Measurements from ENCODE around the gene ELAVL1. TPM values are rescaled to one million over a fixed set of nuclear protein-coding genes. Genes with fewer than 3 reads are reported as not detected.

ELAVL1 gene
- total and polyA plus RNA-seq, 4 experiments from 2014 or later: 54.2 to 57.8 (median 55.5) TPM

GRCh38 chr19:7914598-7915045 lies 90.8 kb downstream of the ELAVL1 start, which contains the start of gene TGFBR3L:
Gene TGFBR3L, plus strand, starts transcription at chr19:7914830.
- Histone ChIP-seq H3K4me1 (ENCODE audit: insufficient read depth, low read length) (peaks cover 33% of the 10 kb centered on the region), H3K9me3 (ENCODE audit: control insufficient read depth in 1 of 2, low read length in 2 of 2) (no peaks in the 10 kb centered on the region), H3K27me3 (ENCODE audit: insufficient read depth, low read length) (peaks cover 13% of the 10 kb centered on the region), H3K36me3 (ENCODE audit: insufficient read depth, low read length) (peaks cover 7% of the 10 kb centered on the region), H3K4me3 (ENCODE audit: low read length in 2 of 2) (no peak within 1 kb of the TSS), H3K27ac (ENCODE audit: low read depth, low read length) (no peak within 1 kb of the TSS)
- CTCF ChIA-PET (ENCODE audit: partially characterized antibody): no interaction called here
- Mint-ChIP-seq H3K36me3 (peaks cover 19% of the 10 kb centered on the region in 2 donors), H3K4me3 (peak within 1 kb of the TSS; percentile 11 to 72 (median 60)), H3K27me3 (peaks cover 15 to 21% of the 10 kb centered on the region in 2 donors), H3K27ac (peak within 1 kb of the TSS in 2 of 7 donors; percentile 37 to 57), H3K9me3 (peaks cover 0 to 3% (median 0%) of the 10 kb centered on the region in 8 donors), H3K4me1 (peaks cover 6 to 31% (median 19%) of the 10 kb centered on the region in 4 donors)
- peak in 1 of 5 donors; percentile 20 for DNase-seq
- POLR2A ChIA-PET (ENCODE audit: partially characterized antibody): interaction anchor here (2.4 kb wide), 1 partner anchor 11 kb away, joined by 12 read pairs; the partner anchor contains the start of gene MAP2K7
- intact Hi-C loops (cut with micrococcal nuclease): no loop called here

DNA sequence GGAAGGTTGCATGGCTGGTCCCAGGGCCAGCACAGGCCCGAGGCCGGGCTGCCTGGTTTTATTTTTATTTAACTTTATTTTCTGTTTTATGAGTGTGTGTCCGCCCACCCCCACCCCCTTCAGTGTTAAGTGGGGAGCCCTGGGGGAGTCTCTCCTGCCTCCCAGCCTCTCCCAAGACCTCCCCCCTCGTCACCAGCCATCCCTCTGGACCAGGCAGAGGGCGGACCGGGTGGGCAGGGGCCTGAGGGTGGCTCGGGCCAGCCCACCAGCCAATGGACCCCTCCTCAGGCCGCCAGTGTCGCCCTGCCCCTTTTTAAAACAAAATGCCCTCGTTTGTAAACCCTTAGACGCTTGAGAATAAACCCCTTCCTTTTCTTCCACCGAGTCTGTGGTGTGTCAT lies 91.3 kb downstream of the ELAVL1 start:
- H3K9me3 Mint-ChIP-seq: peaks cover 0 to 3% (median 0%) of the 10 kb centered on the region in 8 donors
- Histone ChIP-seq H3K9me3 (ENCODE audit: control insufficient read depth in 1 of 2, low read length in 2 of 2) (no peaks in the 10 kb centered on the region), H3K27ac (ENCODE audit: low read depth, low read length) (no peak overlapping the region), H3K4me3 (ENCODE audit: low read length in 2 of 2) (no peak overlapping the region), H3K36me3 (ENCODE audit: insufficient read depth, low read length) (peaks cover 7% of the 10 kb centered on the region), H3K27me3 (ENCODE audit: insufficient read depth, low read length) (peaks cover 13% of the 10 kb centered on the region), H3K4me1 (ENCODE audit: insufficient read depth, low read length) (peaks cover 29% of the 10 kb centered on the region)
- H3K4me3 Mint-ChIP-seq: peak overlapping the region in 1 of 8 donors; percentile 57
- intact Hi-C loops (cut with micrococcal nuclease): no loop called here
- H3K27me3 Mint-ChIP-seq: peaks cover 14 to 20% of the 10 kb centered on the region in 2 donors
- CTCF ChIA-PET (ENCODE audit: partially characterized antibody): no interaction called here
- H3K4me1 Mint-ChIP-seq: peaks cover 5 to 26% (median 17%) of the 10 kb centered on the region in 4 donors
- H3K27ac Mint-ChIP-seq: peak overlapping the region in 1 of 7 donors; percentile 21
- peak in 1 of 5 donors; percentile 36 for DNase-seq
- peaks cover 19% of the 10 kb centered on the region in 2 donors for H3K36me3 Mint-ChIP-seq
- POLR2A ChIA-PET (ENCODE audit: partially characterized antibody): interaction anchor here (2.4 kb wide), 1 partner anchor 10 kb away, joined by 12 read pairs; the partner anchor contains the start of gene MAP2K7

DNA sequence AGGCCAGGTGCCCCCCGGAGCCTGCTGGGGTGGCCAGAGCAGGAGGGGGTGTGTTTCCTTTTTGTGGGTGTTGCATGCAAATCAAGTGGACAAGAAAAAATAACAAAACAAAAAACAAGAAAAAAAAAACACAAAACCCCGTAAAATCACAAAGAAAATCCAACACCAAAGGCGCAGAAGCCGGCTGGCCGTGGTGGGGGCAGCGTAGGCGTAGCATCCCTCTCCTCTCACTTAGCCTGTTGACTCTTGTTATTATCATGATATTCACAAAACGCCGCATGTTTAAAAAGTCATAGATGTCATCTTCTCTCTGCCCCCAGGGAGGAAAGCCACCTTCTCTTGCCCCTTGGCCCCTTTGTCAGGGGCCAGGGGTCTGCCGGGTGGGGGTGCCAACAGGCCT lies 91.8 kb downstream of the ELAVL1 start:
- Histone ChIP-seq H3K27me3 (ENCODE audit: insufficient read depth, low read length) (peaks cover 11% of the 10 kb centered on the region), H3K9me3 (ENCODE audit: control insufficient read depth in 1 of 2, low read length in 2 of 2) (no peaks in the 10 kb centered on the region), H3K36me3 (ENCODE audit: insufficient read depth, low read length) (peaks cover 7% of the 10 kb centered on the region), H3K27ac (ENCODE audit: low read depth, low read length) (no peak overlapping the region), H3K4me3 (ENCODE audit: low read length in 2 of 2) (no peak overlapping the region), H3K4me1 (ENCODE audit: insufficient read depth, low read length) (peaks cover 26% of the 10 kb centered on the region)
- ChIA-PET POLR2A (ENCODE audit: partially characterized antibody) (interaction anchor here (1.3 kb wide), 1 partner anchor 10 kb away, joined by 4 read pairs; the partner anchor contains the start of gene MAP2K7), CTCF (ENCODE audit: partially characterized antibody) (no interaction called here)
- H3K4me1 Mint-ChIP-seq: peaks cover 5 to 25% (median 16%) of the 10 kb centered on the region in 4 donors
- peaks cover 14 to 20% of the 10 kb centered on the region in 2 donors for H3K27me3 Mint-ChIP-seq
- DNase-seq: no peak
- no peak overlapping the region for H3K4me3 Mint-ChIP-seq
- intact Hi-C loops (cut with micrococcal nuclease): no loop called here
- peaks cover 19% of the 10 kb centered on the region in 2 donors for H3K36me3 Mint-ChIP-seq
- H3K27ac Mint-ChIP-seq: no peak overlapping the region
- H3K9me3 Mint-ChIP-seq: peaks cover 0 to 3% (median 0%) of the 10 kb centered on the region in 8 donors

DNA sequence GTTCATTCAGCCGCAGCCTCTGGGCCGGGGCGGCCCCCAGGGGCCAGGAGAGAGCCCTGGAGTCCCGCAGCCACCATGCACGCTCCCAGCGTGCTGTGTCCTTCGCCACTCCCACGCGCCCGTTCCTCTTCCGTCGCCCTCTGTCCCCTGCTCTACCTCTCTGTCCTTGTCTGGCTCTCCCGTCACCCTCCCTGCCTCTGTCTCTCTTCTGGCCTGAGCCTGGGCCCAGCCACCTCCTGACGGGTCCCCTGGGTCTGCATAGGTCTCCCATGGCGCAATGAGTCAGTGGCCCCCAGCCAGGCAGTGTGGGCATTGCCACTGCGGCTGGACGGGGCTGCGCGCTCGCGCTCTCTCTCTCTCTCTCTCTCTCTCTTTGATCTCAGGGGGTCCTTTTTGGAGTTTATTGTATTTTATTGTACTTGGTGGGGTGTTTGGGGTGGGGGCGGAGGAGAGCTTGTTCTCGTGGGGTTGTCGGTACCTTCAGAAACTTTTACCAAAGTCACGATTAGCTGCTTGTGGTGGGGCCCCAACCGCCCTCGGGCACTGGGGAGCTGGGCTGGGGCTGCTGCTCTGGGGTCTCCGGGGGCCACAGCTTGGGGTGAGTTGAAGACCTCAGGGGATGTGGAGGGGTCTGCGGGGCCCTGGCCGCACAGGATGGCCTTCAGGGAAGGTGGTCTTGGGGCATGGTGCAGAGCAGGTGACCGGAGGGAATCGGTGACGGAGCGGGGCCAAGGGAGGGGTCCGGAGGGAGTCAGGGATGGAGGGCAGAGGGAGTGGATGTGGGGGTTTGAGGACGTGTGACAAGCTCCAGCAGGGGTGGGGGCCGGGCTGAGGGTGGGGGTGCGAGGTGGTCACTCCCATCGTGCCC lies 92.5 kb downstream of the ELAVL1 start:
- Mint-ChIP-seq H3K4me3 (peak overlapping the region in 1 of 8 donors; percentile 42), H3K36me3 (peaks cover 19% of the 10 kb centered on the region in 2 donors), H3K27me3 (peaks cover 10 to 16% of the 10 kb centered on the region in 2 donors), H3K27ac (peak overlapping the region in 1 of 7 donors; percentile 27), H3K4me1 (peaks cover 5 to 18% (median 12%) of the 10 kb centered on the region in 4 donors), H3K9me3 (peaks cover 0 to 3% (median 0%) of the 10 kb centered on the region in 8 donors)
- peaks cover 19% of the 10 kb centered on the region for H3K4me1 ChIP-seq (ENCODE audit: insufficient read depth, low read length)
- H3K9me3 ChIP-seq (ENCODE audit: control insufficient read depth in 1 of 2, low read length in 2 of 2): no peaks in the 10 kb centered on the region
- peaks cover 7% of the 10 kb centered on the region for H3K36me3 ChIP-seq (ENCODE audit: insufficient read depth, low read length)
- peaks cover 8% of the 10 kb centered on the region for H3K27me3 ChIP-seq (ENCODE audit: insufficient read depth, low read length)
- intact Hi-C loops (cut with micrococcal nuclease): no loop called here
- H3K4me3 ChIP-seq (ENCODE audit: low read length in 2 of 2): no peak overlapping the region
- CTCF ChIA-PET (ENCODE audit: partially characterized antibody): interaction anchor here (1.3 kb wide), 1 partner anchor 11 kb away, joined by 3 read pairs; no protein-coding TSS in a partner anchor
- H3K27ac ChIP-seq (ENCODE audit: low read depth, low read length): no peak overlapping the region
- DNase-seq: peak in 1 of 5 donors; percentile 23
- POLR2A ChIA-PET (ENCODE audit: partially characterized antibody): interaction anchor here (0.6 to 1.3 kb wide), 2 partner anchors 9 to 13 kb away, joined by 3 to 4 read pairs; partner anchors contain the start of gene MAP2K7

- CTCF ChIA-PET (ENCODE audit: partially characterized antibody): interaction anchor here (1.3 kb wide), 1 partner anchor 12 kb away, joined by 3 read pairs; no protein-coding TSS in a partner anchor
- Mint-ChIP-seq H3K9me3 (peaks cover 0 to 3% (median 0%) of the 10 kb centered on the region in 8 donors), H3K4me1 (peaks cover 5 to 18% (median 10%) of the 10 kb centered on the region in 4 donors), H3K36me3 (peaks cover 19% of the 10 kb centered on the region in 2 donors), H3K27ac (peak overlapping the region in 1 of 7 donors; percentile 51), H3K27me3 (peaks cover 9 to 15% of the 10 kb centered on the region in 2 donors), H3K4me3 (peak overlapping the region in 1 of 8 donors; percentile 43)
- Histone ChIP-seq H3K27me3 (ENCODE audit: insufficient read depth, low read length) (peaks cover 5% of the 10 kb centered on the region), H3K4me3 (ENCODE audit: low read length in 2 of 2) (no peak overlapping the region), H3K4me1 (ENCODE audit: insufficient read depth, low read length) (peaks cover 19% of the 10 kb centered on the region), H3K36me3 (ENCODE audit: insufficient read depth, low read length) (peaks cover 7% of the 10 kb centered on the region), H3K27ac (ENCODE audit: low read depth, low read length) (no peak overlapping the region), H3K9me3 (ENCODE audit: control insufficient read depth in 1 of 2, low read length in 2 of 2) (no peaks in the 10 kb centered on the region)
- POLR2A ChIA-PET (ENCODE audit: partially characterized antibody): interaction anchor here (1.2 to 1.4 kb wide), 2 partner anchors 8 to 43 kb away, joined by 3 to 6 read pairs; partner anchors contain the start of gene SNAPC2
- intact Hi-C loops (cut with micrococcal nuclease): no loop called here
- peak in 1 of 5 donors; percentile 35 for DNase-seq
Observed at GRCh38 chr19:7912144-7912696, 93.2 kb downstream of the ELAVL1 start.

- Histone ChIP-seq H3K4me1 (ENCODE audit: insufficient read depth, low read length) (peaks cover 14% of the 10 kb centered on the region), H3K4me3 (ENCODE audit: low read length in 2 of 2) (no peak overlapping the region), H3K27me3 (ENCODE audit: insufficient read depth, low read length) (no peaks in the 10 kb centered on the region), H3K27ac (ENCODE audit: low read depth, low read length) (no peak overlapping the region), H3K9me3 (ENCODE audit: control insufficient read depth in 1 of 2, low read length in 2 of 2) (no peaks in the 10 kb centered on the region), H3K36me3 (ENCODE audit: insufficient read depth, low read length) (peaks cover 7% of the 10 kb centered on the region)
- no peak for DNase-seq
- intact Hi-C loops (cut with micrococcal nuclease): no loop called here
- H3K4me3 Mint-ChIP-seq: peak overlapping the region in 1 of 8 donors; percentile 43
- H3K9me3 Mint-ChIP-seq: no peaks in the 10 kb centered on the region
- peak overlapping the region in 1 of 7 donors; percentile 51 for H3K27ac Mint-ChIP-seq
- peaks cover 3 to 16% (median 6%) of the 10 kb centered on the region in 4 donors for H3K4me1 Mint-ChIP-seq
- H3K27me3 Mint-ChIP-seq: peaks cover 8 to 12% of the 10 kb centered on the region in 2 donors
- ChIA-PET POLR2A (ENCODE audit: partially characterized antibody) (interaction anchor here (1.2 to 1.4 kb wide), 2 partner anchors 8 to 42 kb away, joined by 3 to 6 read pairs; partner anchors contain the start of gene SNAPC2), CTCF (ENCODE audit: partially characterized antibody) (interaction anchor here (1.3 kb wide), 1 partner anchor 12 kb away, joined by 3 read pairs; no protein-coding TSS in a partner anchor)
- H3K36me3 Mint-ChIP-seq: peaks cover 19% of the 10 kb centered on the region in 2 donors
Observed at GRCh38 chr19:7911508-7912143, 93.8 kb downstream of the ELAVL1 start.
